DND-41 (cell line): Measurements from ENCODE around the gene MAPK14.
"Not testable (repeated sequence)": the region's sequence is repeated elsewhere in the genome, so short reads cannot be mapped to it uniquely, and the experiment has no call there.

Experiments
- ATAC-seq: fragments of 200-7000 bp; cut with Tn5 transposase; 3 replicates; pipeline ENCODE4 v1.9.1; 2021; ENCODE audit warnings: low read depth; ENCODE audit not compliant: insufficient read depth
- DNase-seq: peaks from one replicate; pipeline ENCODE4 v3.0.0-alpha.2; 2020
- H2AFZ ChIP-seq: 2 replicates; pipeline ENCODE4 v1.6.0; 2012; ENCODE audit warnings: low read depth, low read length
- H3K27ac ChIP-seq: 2 replicates; pipeline ENCODE4 v1.5.1; 2012; ENCODE audit warnings: low read length, inconsistent platforms
- H3K27me3 ChIP-seq: fragments of 200-600 bp; sonication (generic); 2 replicates; pipeline ENCODE4 v1.6.0; 2012; ENCODE audit warnings: low read length, mild to moderate bottlenecking, inconsistent platforms; ENCODE audit not compliant: insufficient read depth, poor library complexity
- H3K36me3 ChIP-seq: 2 replicates; pipeline ENCODE4 v1.5.1; 2012; ENCODE audit warnings: low read length, inconsistent platforms; ENCODE audit not compliant: insufficient read depth
- H3K4me1 ChIP-seq: 2 replicates; pipeline ENCODE4 v1.5.1; 2012; ENCODE audit warnings: mild to moderate bottlenecking, low read length; ENCODE audit not compliant: insufficient read depth
- H3K4me2 ChIP-seq: 2 replicates; pipeline ENCODE4 v1.6.0; 2012; ENCODE audit warnings: mild to moderate bottlenecking, moderate library complexity, low read length, inconsistent platforms; ENCODE audit not compliant: insufficient read depth
- H3K4me3 ChIP-seq, 2 experiments: fragments of 200-600 bp in 1 of 2; shearing (Covaris generic) in 1 of 2; 2 replicates each; pipeline ENCODE4 v1.5.1; 2012 to 2016; ENCODE audit warnings: inconsistent platforms in 2 of 2, low read length in 2 of 2, mild to moderate bottlenecking in 2 of 2, low read depth in 1 of 2, moderate library complexity in 1 of 2
- H3K79me2 ChIP-seq: 2 replicates; pipeline ENCODE4 v1.6.0; 2012; ENCODE audit warnings: low read length, inconsistent platforms; ENCODE audit not compliant: insufficient read depth
- H3K9ac ChIP-seq: 2 replicates; pipeline ENCODE4 v1.6.0; 2012; ENCODE audit warnings: low read depth, mild to moderate bottlenecking, inconsistent platforms, low read length, moderate library complexity
- H3K9me3 ChIP-seq: 2 replicates; pipeline ENCODE4 v1.5.1; 2012; ENCODE audit warnings: low read length, moderate library complexity, mild to moderate bottlenecking, inconsistent platforms; ENCODE audit not compliant: insufficient read depth, severe bottlenecking
- H4K20me1 ChIP-seq: 2 replicates; pipeline ENCODE4 v1.6.0; 2012; ENCODE audit warnings: low read length; ENCODE audit not compliant: insufficient read depth
- EZH2 ChIP-seq: IDR thresholded peaks from 3 replicates; pipeline ENCODE4 v1.6.1; 2012; ENCODE audit warnings: borderline replicate concordance, low read depth, mild to moderate bottlenecking, moderate library complexity, low read length, inconsistent platforms; ENCODE audit not compliant: severe bottlenecking
- TF ChIP-seq, protein P1 (sequence below): IDR thresholded peaks from 2 replicates; pipeline ENCODE4 v1.5.1; 2012; ENCODE audit warnings: borderline replicate concordance, low read length, moderate library complexity, mild to moderate bottlenecking; ENCODE audit not compliant: poor library complexity, severe bottlenecking; ENCODE audit errors: extremely low read depth

Gene MAPK14

DNA sequence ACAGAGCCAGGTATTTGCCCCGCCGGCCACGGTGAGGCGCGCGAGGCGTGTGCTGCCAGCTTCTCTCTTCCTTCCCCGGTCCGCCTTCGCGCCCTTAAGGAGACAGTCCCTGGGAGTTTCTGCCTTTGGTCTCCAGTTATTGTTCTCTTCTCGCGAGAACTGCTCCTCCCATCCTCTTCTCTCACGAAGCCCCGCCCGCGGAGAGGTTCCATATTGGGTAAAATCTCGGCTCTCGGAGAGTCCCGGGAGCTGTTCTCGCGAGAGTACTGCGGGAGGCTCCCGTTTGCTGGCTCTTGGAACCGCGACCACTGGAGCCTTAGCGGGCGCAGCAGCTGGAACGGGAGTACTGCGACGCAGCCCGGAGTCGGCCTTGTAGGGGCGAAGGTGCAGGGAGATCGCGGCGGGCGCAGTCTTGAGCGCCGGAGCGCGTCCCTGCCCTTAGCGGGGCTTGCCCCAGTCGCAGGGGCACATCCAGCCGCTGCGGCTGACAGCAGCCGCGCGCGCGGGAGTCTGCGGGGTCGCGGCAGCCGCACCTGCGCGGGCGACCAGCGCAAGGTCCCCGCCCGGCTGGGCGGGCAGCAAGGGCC is at the start of gene MAPK14:
Gene MAPK14 (plus strand): TSS at position 308 of the 587 bp plus-strand sequence. CDS start 350 bp downstream, outside the sequence.
- H3K4me3 ChIP-seq, result peak within 1 kb of the TSS; percentile 89 to 99
- TF ChIP-seq EZH2, result no peak
- TF ChIP-seq, protein P1, sequence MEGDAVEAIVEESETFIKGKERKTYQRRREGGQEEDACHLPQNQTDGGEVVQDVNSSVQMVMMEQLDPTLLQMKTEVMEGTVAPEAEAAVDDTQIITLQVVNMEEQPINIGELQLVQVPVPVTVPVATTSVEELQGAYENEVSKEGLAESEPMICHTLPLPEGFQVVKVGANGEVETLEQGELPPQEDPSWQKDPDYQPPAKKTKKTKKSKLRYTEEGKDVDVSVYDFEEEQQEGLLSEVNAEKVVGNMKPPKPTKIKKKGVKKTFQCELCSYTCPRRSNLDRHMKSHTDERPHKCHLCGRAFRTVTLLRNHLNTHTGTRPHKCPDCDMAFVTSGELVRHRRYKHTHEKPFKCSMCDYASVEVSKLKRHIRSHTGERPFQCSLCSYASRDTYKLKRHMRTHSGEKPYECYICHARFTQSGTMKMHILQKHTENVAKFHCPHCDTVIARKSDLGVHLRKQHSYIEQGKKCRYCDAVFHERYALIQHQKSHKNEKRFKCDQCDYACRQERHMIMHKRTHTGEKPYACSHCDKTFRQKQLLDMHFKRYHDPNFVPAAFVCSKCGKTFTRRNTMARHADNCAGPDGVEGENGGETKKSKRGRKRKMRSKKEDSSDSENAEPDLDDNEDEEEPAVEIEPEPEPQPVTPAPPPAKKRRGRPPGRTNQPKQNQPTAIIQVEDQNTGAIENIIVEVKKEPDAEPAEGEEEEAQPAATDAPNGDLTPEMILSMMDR, result peak; percentile 93
- H3K79me2 ChIP-seq, result peaks cover 50% of the 10 kb centered on the region
- no peaks in the 10 kb centered on the region for H3K9me3 ChIP-seq
- DNase-seq (peak; percentile 99), ATAC-seq (peak; percentile 86)
- no peaks in the 10 kb centered on the region for H3K27me3 ChIP-seq
- H2AFZ ChIP-seq, result peak within 1 kb of the TSS; percentile 87
- peaks cover 31% of the 10 kb centered on the region for H3K4me1 ChIP-seq
- peaks cover 22% of the 10 kb centered on the region; the same call in 1 of the 2 replicates for H4K20me1 ChIP-seq
- peak within 1 kb of the TSS; percentile 87 for H3K9ac ChIP-seq
- H3K4me2 ChIP-seq, result peak within 1 kb of the TSS; percentile 64
- peak within 1 kb of the TSS; percentile 91 for H3K27ac ChIP-seq
- H3K36me3 ChIP-seq, result peaks cover 5% of the 10 kb centered on the region; the same call in 1 of the 2 replicates

DNA sequence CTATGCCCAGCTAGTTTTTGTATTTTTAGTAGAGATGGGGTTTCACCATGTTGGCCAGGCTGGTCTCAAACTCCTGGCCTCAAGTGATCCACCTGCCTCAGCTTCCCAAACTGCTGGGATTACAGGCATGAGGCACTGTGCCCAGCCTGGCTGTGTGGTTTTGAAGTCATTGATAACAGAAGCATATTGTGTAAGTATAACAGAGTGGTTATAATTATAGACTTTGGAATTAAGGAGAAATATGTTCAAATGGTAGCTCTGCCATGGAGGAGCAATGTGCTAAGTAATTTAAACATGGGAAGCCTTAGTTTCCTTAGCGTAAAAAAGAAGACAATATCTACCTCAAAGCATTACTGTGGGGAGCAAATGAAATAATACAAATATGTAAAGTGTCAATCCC is 47.5 kb upstream of the MAPK14 start:
- not testable (repeated sequence) for H3K4me2 ChIP-seq, H3K79me2 ChIP-seq, H3K9ac ChIP-seq, DNase-seq, H4K20me1 ChIP-seq, ATAC-seq, H3K36me3 ChIP-seq, H2AFZ ChIP-seq, H3K4me1 ChIP-seq, H3K4me3 ChIP-seq, H3K9me3 ChIP-seq, H3K27ac ChIP-seq
- peaks cover 23% of the 10 kb centered on the region for H3K27me3 ChIP-seq

DNA sequence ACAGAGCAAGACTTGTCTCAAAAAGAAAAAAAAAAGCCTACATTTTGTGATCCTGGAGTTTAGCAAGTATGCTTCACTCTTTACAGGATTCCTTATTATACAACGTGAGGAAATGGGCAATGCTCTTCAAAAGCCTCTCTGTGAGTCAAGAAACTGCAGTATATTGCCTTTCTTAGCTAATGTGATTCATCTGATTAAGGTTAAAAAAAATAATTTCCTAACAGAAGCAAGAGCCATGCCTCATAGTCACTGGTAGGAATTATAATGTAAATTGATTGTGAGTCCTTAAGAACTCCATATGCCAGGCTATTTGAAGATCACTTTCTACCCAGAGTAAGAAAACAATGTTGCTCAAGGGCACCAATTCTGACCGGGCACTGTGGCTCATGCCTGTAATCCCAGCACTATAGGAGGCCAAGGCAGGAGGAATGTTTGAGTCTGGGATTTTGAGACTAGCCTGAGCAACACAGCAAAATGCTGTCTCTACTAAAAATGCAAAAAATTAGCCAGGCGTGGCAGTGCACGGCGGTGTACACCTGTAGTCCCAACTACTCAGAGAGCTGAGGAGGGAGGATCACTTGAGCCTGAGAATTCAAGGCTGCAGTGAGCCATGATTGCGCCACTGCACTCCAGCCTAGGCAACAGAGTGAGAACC is 46.5 kb upstream of the MAPK14 start:
- Histone ChIP-seq H3K79me2 (no peaks in the 10 kb centered on the region), H3K9me3 (no peaks in the 10 kb centered on the region), H3K36me3 (no peaks in the 10 kb centered on the region), H3K4me2 (no peak overlapping the region), H3K4me3 (no peak overlapping the region), H2AFZ (no peak overlapping the region), H3K9ac (no peak overlapping the region), H3K4me1 (no peaks in the 10 kb centered on the region), H3K27me3 (peaks cover 23% of the 10 kb centered on the region), H3K27ac (no peak overlapping the region), H4K20me1 (no peaks in the 10 kb centered on the region)
- ATAC-seq (no peak), DNase-seq (no peak)
- no peak for TF ChIP-seq EZH2
- TF ChIP-seq, protein P1, result no peak

DNA sequence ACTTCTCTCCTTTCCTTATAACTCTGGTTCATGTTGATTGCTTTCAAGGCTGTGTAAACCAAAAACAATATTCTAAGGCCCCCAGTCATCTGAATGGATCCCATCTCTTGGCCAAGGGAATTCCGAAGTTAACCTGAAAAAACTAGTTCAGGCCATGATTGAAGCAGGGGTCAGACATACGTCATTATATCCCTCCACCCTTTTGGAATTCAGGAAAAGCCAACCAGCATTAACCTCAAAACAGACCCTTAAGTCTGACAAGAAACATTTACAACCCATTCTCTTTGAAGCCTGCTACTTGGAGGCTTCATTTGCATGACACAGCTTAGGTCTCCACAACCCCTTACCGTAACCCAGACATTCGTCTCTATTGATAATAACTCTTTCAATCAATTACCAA is 42.9 kb upstream of the MAPK14 start:
- Histone ChIP-seq H3K4me1 (no peaks in the 10 kb centered on the region), H3K36me3 (no peaks in the 10 kb centered on the region), H3K79me2 (no peaks in the 10 kb centered on the region), H3K4me2 (no peak overlapping the region), H4K20me1 (no peaks in the 10 kb centered on the region), H3K4me3 (no peak overlapping the region), H3K9me3 (no peaks in the 10 kb centered on the region), H3K27me3 (peaks cover 24% of the 10 kb centered on the region), H3K9ac (no peak overlapping the region), H2AFZ (no peak overlapping the region), H3K27ac (no peak overlapping the region)
- DNase-seq (no peak), ATAC-seq (no peak)
- TF ChIP-seq, protein P1, result no peak
- no peak for TF ChIP-seq EZH2

DNA sequence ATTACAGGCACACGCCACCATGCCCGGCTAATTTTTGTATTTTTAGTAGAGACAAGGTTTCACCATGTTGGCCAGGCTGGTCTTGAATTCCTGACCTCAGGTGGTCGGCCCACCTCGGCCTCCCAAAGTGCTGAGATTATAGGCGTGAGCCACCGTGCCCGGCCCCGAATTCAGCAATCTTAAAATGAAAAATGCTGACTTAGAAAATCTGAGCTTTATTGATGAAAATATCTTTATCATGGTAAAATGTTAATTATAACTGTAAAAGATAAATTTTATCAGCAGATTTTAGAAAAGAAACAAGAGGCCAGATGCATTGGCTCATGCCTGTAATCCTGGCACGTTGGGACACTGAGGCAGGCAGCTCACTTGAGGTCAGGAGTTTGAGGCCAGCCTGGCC is 39.6 kb upstream of the MAPK14 start:
- ATAC-seq, H2AFZ ChIP-seq: not testable (repeated sequence)

More for the DNA sequence above, 39.6 kb upstream of the MAPK14 start:
- H3K9ac ChIP-seq, H3K27ac ChIP-seq, H3K36me3 ChIP-seq, H3K9me3 ChIP-seq, H3K79me2 ChIP-seq, H4K20me1 ChIP-seq, DNase-seq, H3K4me1 ChIP-seq, H3K4me2 ChIP-seq, H3K4me3 ChIP-seq: not testable (repeated sequence)
- peaks cover 12% of the 10 kb centered on the region for H3K27me3 ChIP-seq
